H9 (cell line): ENCODE data around the gene CAMTA1. TPM values are rescaled to one million over a fixed set of nuclear protein-coding genes. Genes with fewer than 3 reads are reported as not detected.

ENCODE experiments used
- DNase-seq: peaks from one replicate; pipeline ENCODE4 v3.0.0-alpha.2; 2017
- H2AFZ ChIP-seq: one replicate; pipeline ENCODE4 v1.6.1; 2013; ENCODE audit warnings: mild to moderate bottlenecking, low read length, control low read depth, moderate library complexity
- H2AK5ac ChIP-seq: 2 replicates; pipeline ENCODE4 v1.6.1; 2013; ENCODE audit warnings: low read length, control low read depth, mixed read lengths; ENCODE audit not compliant: insufficient read length
- H2BK120ac ChIP-seq: one replicate; pipeline ENCODE4 v1.6.1; 2013; ENCODE audit warnings: low read depth, mild to moderate bottlenecking, low read length, control low read depth, inconsistent platforms; ENCODE audit not compliant: poor library complexity, severe bottlenecking
- H2BK12ac ChIP-seq: 2 replicates; pipeline ENCODE4 v1.6.1; 2013; ENCODE audit warnings: low read length, control low read depth, mixed read lengths, low read depth; ENCODE audit not compliant: insufficient read length
- H2BK15ac ChIP-seq: 2 replicates; pipeline ENCODE4 v1.6.1; 2013; ENCODE audit warnings: low read depth, low read length, control low read depth
- H2BK20ac ChIP-seq: one replicate; pipeline ENCODE4 v1.6.1; 2013; ENCODE audit warnings: low read depth, mild to moderate bottlenecking, low read length, control low read depth, inconsistent platforms; ENCODE audit not compliant: poor library complexity, severe bottlenecking
- H2BK5ac ChIP-seq: 2 replicates; pipeline ENCODE4 v1.6.1; 2013; ENCODE audit warnings: low read length, control low read depth, mixed read lengths; ENCODE audit not compliant: insufficient read length
- H3K14ac ChIP-seq: 2 replicates; pipeline ENCODE4 v1.6.1; 2013; ENCODE audit warnings: low read length, control low read depth; ENCODE audit not compliant: insufficient read depth
- H3K18ac ChIP-seq: 2 replicates; pipeline ENCODE4 v1.6.1; 2013; ENCODE audit warnings: low read depth, mild to moderate bottlenecking, mixed read lengths, low read length, control low read depth; ENCODE audit not compliant: insufficient read length
- H3K23ac ChIP-seq: 2 replicates; pipeline ENCODE4 v1.6.1; 2013; ENCODE audit warnings: low read length, control low read depth, mixed read lengths, low read depth; ENCODE audit not compliant: insufficient read length
- H3K23me2 ChIP-seq: 2 replicates; pipeline ENCODE4 v1.6.1; 2013; ENCODE audit warnings: low read depth, mild to moderate bottlenecking, mixed read lengths, low read length, control low read depth; ENCODE audit not compliant: insufficient read length, poor library complexity, severe bottlenecking
- H3K27ac ChIP-seq: 2 replicates; pipeline ENCODE4 v1.5.1; 2013; ENCODE audit warnings: low read length, control low read depth, mixed read lengths, low read depth; ENCODE audit not compliant: insufficient read length
- H3K27me3 ChIP-seq: 2 replicates; pipeline ENCODE4 v1.6.1; 2013; ENCODE audit warnings: low read length, control low read depth, inconsistent platforms; ENCODE audit not compliant: insufficient read depth
- H3K4ac ChIP-seq: 2 replicates; pipeline ENCODE4 v1.6.1; 2013; ENCODE audit warnings: low read depth, mild to moderate bottlenecking, control low read depth, inconsistent platforms, low read length, moderate library complexity
- H3K4me1 ChIP-seq: 2 replicates; pipeline ENCODE4 v1.6.1; 2013; ENCODE audit warnings: low read length, control low read depth, inconsistent platforms; ENCODE audit not compliant: insufficient read depth
- H3K4me2 ChIP-seq: 2 replicates; pipeline ENCODE4 v1.6.1; 2013; ENCODE audit warnings: low read length, control low read depth, mixed read lengths; ENCODE audit not compliant: insufficient read length, insufficient read depth
- H3K56ac ChIP-seq: 2 replicates; pipeline ENCODE4 v1.6.1; 2013; ENCODE audit warnings: low read depth, mild to moderate bottlenecking, mixed read lengths, low read length, control low read depth; ENCODE audit not compliant: insufficient read length
- H3K79me1 ChIP-seq: 2 replicates; pipeline ENCODE4 v1.6.1; 2013; ENCODE audit warnings: low read depth, mild to moderate bottlenecking, moderate library complexity, low read length, control low read depth, inconsistent platforms; ENCODE audit not compliant: insufficient read depth, poor library complexity, severe bottlenecking
- H3K79me2 ChIP-seq: 2 replicates; pipeline ENCODE4 v1.6.1; 2013; ENCODE audit warnings: low read length, control low read depth, inconsistent platforms; ENCODE audit not compliant: insufficient read depth
- H3K9ac ChIP-seq: 2 replicates; pipeline ENCODE4 v1.6.1; 2013; ENCODE audit warnings: low read length, control low read depth, mixed read lengths; ENCODE audit not compliant: insufficient read length; ENCODE audit errors: extremely low read depth
- H3K9me3 ChIP-seq: one replicate; pipeline ENCODE4 v1.6.1; 2013; ENCODE audit warnings: low read depth, low read length, inconsistent platforms; ENCODE audit not compliant: control insufficient read depth
- H3T11ph ChIP-seq: one replicate; pipeline ENCODE4 v1.6.1; 2013; ENCODE audit warnings: mild to moderate bottlenecking, low read length, control low read depth, inconsistent platforms
- H4K20me1 ChIP-seq: one replicate; pipeline ENCODE4 v1.6.1; 2013; ENCODE audit not compliant: control insufficient read depth, insufficient read length, insufficient read depth
- H4K5ac ChIP-seq: 2 replicates; pipeline ENCODE4 v1.6.1; 2013; ENCODE audit warnings: low read depth, mild to moderate bottlenecking, mixed read lengths, low read length, control low read depth; ENCODE audit not compliant: insufficient read length
- H4K8ac ChIP-seq: replicated peaks from 2 replicates; pipeline ENCODE4 v1.6.1; 2013; ENCODE audit warnings: low read length, control low read depth, mixed read lengths, low read depth; ENCODE audit not compliant: insufficient read length
- H4K91ac ChIP-seq: 2 replicates; pipeline ENCODE4 v1.6.1; 2013; ENCODE audit warnings: low read depth, mild to moderate bottlenecking, moderate library complexity, mixed read lengths, low read length, control low read depth; ENCODE audit not compliant: insufficient read length
- H3K27ac Mint-ChIP-seq, 3 experiments: 2 replicates in 2 of 3; 3 replicates in 1 of 3; pipeline ENCODE4 v1.8.0; 2020 to 2021; ENCODE audit warnings: mixed read lengths in 3 of 3, mild to moderate bottlenecking in 1 of 3, moderate library complexity in 1 of 3
- H3K27me3 Mint-ChIP-seq: 2 replicates; pipeline ENCODE4 v1.8.0; 2021; ENCODE audit warnings: low read depth, mild to moderate bottlenecking, moderate library complexity, mixed read lengths
- H3K36me3 Mint-ChIP-seq, 3 experiments: 2 replicates in 2 of 3; 3 replicates in 1 of 3; pipeline ENCODE4 v1.8.0; 2020 to 2021; ENCODE audit warnings: low read depth in 3 of 3, mixed read lengths in 3 of 3; ENCODE audit not compliant: insufficient read depth in 1 of 3
- H3K4me1 Mint-ChIP-seq, 2 experiments: 2 replicates each; pipeline ENCODE4 v1.8.0; 2020; ENCODE audit warnings: mixed read lengths in 2 of 2
- H3K4me3 Mint-ChIP-seq, 2 experiments: 2 replicates in 1 of 2; 3 replicates in 1 of 2; pipeline ENCODE4 v1.8.0; 2020 to 2021; ENCODE audit warnings: mild to moderate bottlenecking in 2 of 2, mixed read lengths in 2 of 2, moderate library complexity in 1 of 2
- H3K9me3 Mint-ChIP-seq, 2 experiments: 2 replicates in 1 of 2; 3 replicates in 1 of 2; pipeline ENCODE4 v1.8.0; 2020; ENCODE audit warnings: mild to moderate bottlenecking in 2 of 2, mixed read lengths in 2 of 2, moderate library complexity in 1 of 2
- CTCF ChIP-seq: fragments of 200-600 bp; sonication (generic); conservative IDR thresholded peaks from 3 replicates; pipeline ENCODE4 v1.8.0; 2021; ENCODE audit warnings: antibody characterized with exemption, mild to moderate bottlenecking
- WGBS: extraction: QIAGEN DNeasy Blood & Tissue Kit; methylation state at CpG from one replicate; pipeline ENCODE4 v1.1.7; 2013; ENCODE audit warnings: missing lambda C conversion rate, low lambda C conversion rate, mixed read lengths; ENCODE audit not compliant: insufficient read length; ENCODE audit errors: extremely low coverage; 5-methylcytosine and 5-hydroxymethylcytosine counted together
- total RNA-seq: library from RNA; stranded (reverse); gene quantifications from 2 replicates; pipeline ENCODE4 v1.2.1, GENCODE V29; 2021

CAMTA1 gene
- total RNA-seq, 1 experiment from 2014 or later = 115 TPM

DNA sequence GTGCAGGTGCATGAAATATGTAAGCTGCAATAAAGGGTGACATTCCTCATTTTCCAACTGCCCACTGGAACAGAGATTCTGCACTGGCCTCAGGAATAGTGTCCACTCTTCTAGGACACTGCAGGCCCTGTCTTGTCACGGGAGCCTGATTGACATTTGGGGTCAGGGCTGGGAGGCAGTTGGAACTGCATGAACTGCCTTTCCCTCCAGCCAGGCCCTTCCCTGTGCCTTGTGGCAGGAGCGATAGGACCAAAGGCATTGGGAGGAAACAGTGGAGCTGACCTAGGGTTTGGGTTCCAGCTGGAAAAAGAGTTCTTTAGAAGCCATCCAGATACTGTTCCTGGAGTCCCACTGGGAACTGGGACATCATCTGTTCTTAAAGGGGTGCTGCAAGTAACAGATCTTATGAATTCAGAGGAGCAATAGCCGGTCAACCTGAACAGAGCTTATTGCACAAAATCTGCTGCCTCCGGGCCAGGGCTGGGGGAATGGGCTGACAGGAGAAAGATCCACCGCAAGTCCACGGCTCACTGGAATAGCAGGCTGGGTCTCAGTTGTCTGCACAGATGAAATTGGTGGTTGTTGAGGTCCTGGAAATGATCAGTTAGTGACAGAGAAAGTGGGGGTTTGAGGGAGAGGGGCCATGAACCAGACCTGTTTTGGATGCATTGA is 451.7 kb downstream of the CAMTA1 start:
- H3K4me1 ChIP-seq = no peaks in the 10 kb centered on the region
- Mint-ChIP-seq H3K9me3 (peaks cover 2 to 6% of the 10 kb centered on the region in 2 experiments; a peak in 2 of 5 replicates), H3K4me1 (no peaks in the 10 kb centered on the region; a peak in 1 of 4 replicates), H3K36me3 (no peaks in the 10 kb centered on the region), H3K27me3 (no peaks in the 10 kb centered on the region; the same call in 1 of the 2 replicates), H3K27ac (peak overlapping the region in 1 of 3 experiments; percentile 11; a peak in 1 of 7 replicates), H3K4me3 (no peak overlapping the region)
- H4K20me1 ChIP-seq = no peaks in the 10 kb centered on the region
- H2AK5ac ChIP-seq = no peak overlapping the region
- no peak overlapping the region for H3K4ac ChIP-seq
- peak; percentile 4 for DNase-seq
- no peak overlapping the region for H4K91ac ChIP-seq
- H3T11ph ChIP-seq = no peak overlapping the region
- no peak overlapping the region for H3K56ac ChIP-seq
- no peaks in the 10 kb centered on the region for H3K9me3 ChIP-seq
- H3K27ac ChIP-seq = no peak overlapping the region
- H3K14ac ChIP-seq = no peak overlapping the region
- no peak overlapping the region for H2BK5ac ChIP-seq
- H3K18ac ChIP-seq = no peak overlapping the region
- no peaks in the 10 kb centered on the region for H3K27me3 ChIP-seq
- H4K8ac ChIP-seq = no peak overlapping the region
- TF ChIP-seq CTCF = no peak
- H2BK12ac ChIP-seq = no peak overlapping the region
- H3K79me1 ChIP-seq = no peaks in the 10 kb centered on the region
- WGBS = no CpG with 5 or more reads among the region's 6 CpGs
- no peak overlapping the region for H2BK15ac ChIP-seq
- H3K4me2 ChIP-seq = no peak overlapping the region
- no peaks in the 10 kb centered on the region for H3K79me2 ChIP-seq
- no peak overlapping the region for H3K23ac ChIP-seq
- H3K9ac ChIP-seq = no peak overlapping the region
- H2BK20ac ChIP-seq = no peak overlapping the region
- H4K5ac ChIP-seq = no peak overlapping the region
- H3K23me2 ChIP-seq = no peaks in the 10 kb centered on the region
- no peak overlapping the region for H2BK120ac ChIP-seq
- H2AFZ ChIP-seq = no peak overlapping the region
